Right hindlimb (tissue), 1 donor: ENCODE measurements around the gene PBRM1.
A peak's percentile ranks its signal among the peaks of the same experiment; 100 is the strongest.
"Not testable (repeated sequence)": the region's sequence is repeated elsewhere in the genome, so short reads cannot be mapped to it uniquely, and the experiment has no call there.

ENCODE experiments used
- DNase-seq: peaks from one replicate; pipeline ENCODE4 v3.0.0-alpha.2; 2018

The PBRM1 gene

GRCh38 chr3:52685709-52686691, at the start of gene PBRM1, which contains the start of gene GNL3:
TSS of gene PBRM1 (minus strand) at chr3:52685913.
TSS of gene GNL3 (plus strand) at chr3:52686032. CDS start at chr3:52686093, 61 bp downstream.
- peak; percentile 96 for DNase-seq

GRCh38 chr3:52733256-52733891, 47.7 kb upstream of the PBRM1 start:
- DNase-seq = no peak

GRCh38 chr3:52731590-52731989, 45.9 kb upstream of the PBRM1 start:
- no peak for DNase-seq

- no peak for DNase-seq
Measured at GRCh38 chr3:52730681-52731080, 45.0 kb upstream of the PBRM1 start.

GRCh38 chr3:52728753-52729152, 43.0 kb upstream of the PBRM1 start:
- DNase-seq = not testable (repeated sequence)

- DNase-seq = no peak
Measured at GRCh38 chr3:52724511-52724910, 38.8 kb upstream of the PBRM1 start.

- no peak for DNase-seq
Measured at GRCh38 chr3:52723935-52724334, 38.2 kb upstream of the PBRM1 start.

GRCh38 chr3:52722491-52722890, 36.8 kb upstream of the PBRM1 start:
- no peak for DNase-seq

GRCh38 chr3:52721730-52722008, 36.0 kb upstream of the PBRM1 start:
- no peak for DNase-seq

GRCh38 chr3:52721002-52721729, 35.5 kb upstream of the PBRM1 start:
- no peak for DNase-seq

- DNase-seq = no peak
Measured at GRCh38 chr3:52719618-52720017, 33.9 kb upstream of the PBRM1 start.

GRCh38 chr3:52715714-52716305, 30.1 kb upstream of the PBRM1 start:
- DNase-seq = no peak

- peak; percentile 52 for DNase-seq
Measured at GRCh38 chr3:52714335-52715302, 28.9 kb upstream of the PBRM1 start.

GRCh38 chr3:52712291-52713212, 26.8 kb upstream of the PBRM1 start:
- DNase-seq = no peak

- no peak for DNase-seq
Measured at GRCh38 chr3:52710512-52710911, 24.8 kb upstream of the PBRM1 start.

- DNase-seq = no peak
Measured at GRCh38 chr3:52707585-52707984, 21.9 kb upstream of the PBRM1 start.

- DNase-seq = peak; percentile 91
Measured at GRCh38 chr3:52705688-52706686, 20.3 kb upstream of the PBRM1 start, which contains the start of the genes GLT8D1 and SPCS1. TSS of gene GLT8D1 (minus strand) at chr3:52705791. CDS start at chr3:52700460, 5,331 bp downstream. TSS of gene SPCS1 (plus strand) at chr3:52706106. CDS start at chr3:52706247, 141 bp downstream.

GRCh38 chr3:52705438-52705687, 19.6 kb upstream of the PBRM1 start:
- DNase-seq = no peak
